CD4-positive, alpha-beta T cell treated with Interferon alpha-2 for 1 hour (primary cell): Measurements from ENCODE around the gene SLC43A2.
"Not testable (repeated sequence)": the region's sequence is repeated elsewhere in the genome, so short reads cannot be mapped to it uniquely, and the experiment has no call there.

Experiments
- DNase-seq, 2 donors: peaks; one replicate each; pipeline ENCODE4 v3.0.0-alpha.2; 2020 to 2022

Gene SLC43A2

DNA sequence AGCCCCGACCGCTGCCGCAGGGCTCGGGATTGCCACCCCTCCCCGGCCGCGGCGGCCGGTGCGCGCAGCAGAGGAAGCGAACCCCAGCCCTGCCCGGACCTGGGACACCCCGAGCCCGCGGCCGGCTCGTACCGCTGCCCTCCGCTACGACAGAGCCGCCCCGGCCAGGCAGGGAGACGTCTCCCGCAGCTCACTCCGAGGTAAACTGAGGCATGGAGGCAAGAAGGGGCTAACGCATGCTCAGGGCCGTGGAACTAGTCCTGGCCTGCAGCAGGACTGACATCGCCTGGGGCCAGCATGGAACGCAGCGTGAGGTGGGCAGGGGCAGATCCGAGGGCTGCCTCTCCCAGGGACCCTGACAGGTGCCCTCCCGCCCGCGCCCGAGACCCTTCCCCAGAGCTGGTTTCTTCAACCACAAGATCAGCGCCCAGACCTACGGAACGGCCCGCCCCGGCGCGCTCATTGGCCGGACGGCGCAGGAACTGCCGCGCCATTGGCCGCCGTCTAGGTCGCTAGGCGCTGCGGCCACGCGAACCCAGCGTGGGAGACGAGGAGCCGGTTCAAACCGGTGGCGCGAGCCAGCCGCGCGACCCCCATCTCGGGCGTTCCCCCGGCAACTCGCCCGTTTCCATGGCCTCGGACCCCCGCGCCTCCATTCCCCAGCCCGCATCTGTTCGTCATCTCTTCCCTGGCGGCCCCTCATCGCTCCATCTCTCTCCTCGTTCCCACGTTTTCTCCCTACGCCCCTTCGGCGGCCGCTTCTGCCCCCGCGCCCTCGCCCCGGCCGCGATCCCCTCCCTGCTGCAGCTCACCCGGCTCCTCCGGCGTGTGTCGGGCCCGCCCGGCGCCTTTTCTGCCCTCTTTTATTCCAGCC is at the start of gene SLC43A2:
SLC43A2 (minus strand) TSS at position 853 of the 874 bp plus-strand sequence. CDS start 960 bp downstream, outside the sequence.
- DNase-seq = peak; percentile 71 to 80

DNA sequence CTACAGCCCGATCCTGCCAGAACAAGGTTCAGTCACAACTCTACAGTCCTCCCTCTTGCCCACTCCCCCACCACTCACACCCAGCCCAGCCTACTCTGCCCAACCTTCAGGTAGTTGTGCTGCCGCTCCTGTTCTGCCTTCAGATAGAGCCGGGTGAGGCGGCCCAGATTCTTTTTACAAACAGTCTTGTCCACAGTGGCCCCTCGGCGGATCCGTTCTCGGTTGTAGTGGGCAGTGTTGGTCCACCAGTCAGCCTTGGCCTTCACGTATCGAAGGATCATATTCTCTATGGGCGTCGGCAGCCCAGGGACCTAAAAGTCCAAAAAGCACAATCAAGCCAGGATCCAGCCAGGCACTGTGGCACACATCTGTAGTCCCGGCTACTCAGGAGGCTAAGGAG is 47.8 kb upstream of the SLC43A2 start:
- no peak for DNase-seq

DNA sequence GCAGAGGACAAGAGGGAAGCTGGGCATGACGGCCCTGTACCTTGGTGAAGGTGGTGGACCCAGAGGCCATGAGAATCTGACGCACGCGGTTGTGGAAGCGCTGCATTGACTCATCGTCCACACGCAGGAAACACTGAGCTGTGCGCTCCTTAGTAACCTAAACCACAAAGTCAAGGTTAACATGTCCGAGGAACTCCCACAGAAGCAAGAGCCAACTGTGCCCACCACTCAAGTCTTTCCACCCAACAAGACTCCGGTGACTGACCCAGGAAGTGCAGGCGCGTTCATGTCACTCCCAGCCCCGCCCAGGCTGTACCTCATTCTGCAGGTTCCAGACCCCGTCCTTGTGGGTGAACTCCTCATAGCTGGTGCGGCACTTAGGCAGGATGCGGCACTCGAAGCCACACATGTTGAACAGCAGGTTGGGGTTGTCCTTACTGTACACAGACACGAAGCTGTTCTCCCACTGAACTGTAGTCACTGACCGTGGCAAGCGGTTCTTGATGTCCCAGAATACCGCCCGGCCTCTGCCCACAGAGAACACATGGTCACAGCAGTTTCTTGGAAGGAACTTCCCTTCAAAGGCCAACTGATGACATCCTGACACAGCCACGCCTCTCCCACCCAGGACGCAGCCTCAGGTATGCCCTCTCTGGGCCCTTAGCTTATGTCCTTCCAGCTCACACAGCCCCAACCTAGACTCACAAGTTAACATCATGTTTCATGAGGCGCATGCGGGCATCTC is 44.6 kb upstream of the SLC43A2 start:
- DNase-seq = peak in 1 of 2 donors; percentile 28

DNA sequence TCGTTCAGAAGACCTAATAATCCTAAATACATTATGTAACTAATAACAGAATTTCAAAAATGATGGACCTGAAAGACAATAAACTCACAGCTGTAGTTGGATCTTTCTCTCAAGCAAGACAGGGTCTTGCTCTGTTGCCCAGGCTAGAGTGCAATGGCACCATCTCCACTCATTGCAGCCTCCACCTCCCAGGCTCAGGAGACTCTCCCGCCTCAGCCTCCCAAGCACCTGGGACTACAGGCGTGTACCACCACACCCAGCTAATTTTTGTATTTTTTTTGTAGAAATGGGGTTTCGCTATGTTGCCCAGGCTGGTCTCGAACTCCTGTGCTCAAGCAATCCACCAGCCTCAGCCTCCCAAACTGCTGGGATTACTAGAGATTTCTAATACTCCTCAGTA is 35.3 kb upstream of the SLC43A2 start:
- DNase-seq = not testable (repeated sequence)

DNA sequence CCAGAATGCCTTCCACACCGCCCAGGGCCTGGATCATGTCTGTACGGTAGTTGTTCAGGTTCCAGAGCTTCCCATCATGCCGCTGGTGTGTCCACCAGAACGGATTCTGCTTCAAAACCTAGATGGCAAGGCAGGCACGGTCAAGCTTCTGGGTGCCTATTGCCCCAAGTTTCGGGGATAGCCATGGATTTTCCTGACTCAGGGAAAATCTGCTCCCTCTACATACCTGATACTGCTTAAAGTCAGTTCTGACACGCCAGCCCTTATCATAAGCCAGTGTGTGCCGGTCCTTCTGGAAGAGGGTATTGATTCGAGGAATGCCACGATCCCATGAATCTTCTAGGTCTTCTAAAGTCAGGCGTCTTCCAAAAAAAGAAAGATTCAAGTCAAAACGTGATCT is 32.4 kb upstream of the SLC43A2 start:
- DNase-seq = no peak

DNA sequence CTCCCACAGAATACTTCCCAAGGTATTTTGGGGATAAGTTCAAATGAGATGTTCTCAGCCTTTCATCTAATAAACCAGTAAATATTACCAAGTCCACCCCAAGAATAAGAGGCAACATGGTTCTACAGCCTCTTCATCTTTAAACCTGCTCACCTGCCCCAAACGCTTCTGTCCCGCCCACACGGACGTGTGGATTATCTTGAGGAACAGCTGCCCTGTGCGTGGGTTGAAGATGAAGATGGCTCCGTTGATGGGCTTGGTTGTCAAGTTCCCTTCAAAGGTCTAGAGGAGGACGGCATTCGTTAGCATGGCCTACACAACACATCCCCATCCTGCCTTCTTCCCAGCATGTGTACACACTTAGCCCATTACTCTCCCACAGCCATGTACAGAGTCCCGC is 29.5 kb upstream of the SLC43A2 start:
- DNase-seq = no peak

DNA sequence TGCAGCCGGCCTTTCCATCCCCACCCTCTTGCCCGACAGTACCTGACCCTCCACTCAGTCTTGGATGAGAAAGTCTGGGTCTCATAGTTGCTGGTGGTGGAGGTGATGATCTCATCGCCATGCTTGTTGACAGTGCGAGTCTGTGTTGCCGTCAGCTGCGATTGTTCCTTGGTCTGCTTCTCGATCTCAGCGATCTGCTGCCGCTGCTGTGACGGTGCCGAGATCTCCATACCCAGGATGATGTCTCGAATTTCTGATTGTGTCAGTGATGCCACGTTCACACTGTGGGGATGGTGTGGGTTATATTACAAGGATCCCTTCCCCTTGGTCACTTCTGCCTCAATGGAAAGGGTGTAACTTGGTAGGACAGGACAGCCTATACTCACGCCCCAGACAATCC is 25.1 kb upstream of the SLC43A2 start:
- DNase-seq = no peak

DNA sequence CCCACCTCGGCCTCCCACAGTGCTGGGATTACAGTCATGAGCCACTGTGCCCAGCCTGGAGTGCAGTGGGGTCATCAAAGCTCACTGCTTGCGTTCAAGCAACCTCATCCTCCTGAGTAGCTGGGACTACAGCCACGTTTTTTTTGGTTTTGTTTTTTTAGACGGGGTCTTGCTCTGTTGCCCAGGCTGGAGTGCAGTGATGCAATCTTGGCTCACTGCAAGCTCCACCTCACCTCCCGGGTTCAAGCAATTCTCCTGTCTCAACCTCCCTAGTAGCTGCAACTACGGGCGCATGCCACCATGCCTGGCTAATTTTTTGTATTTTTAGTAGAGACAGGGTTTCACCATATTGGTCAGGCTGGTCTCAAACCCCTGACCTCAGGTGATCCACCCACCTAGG is 24.2 kb upstream of the SLC43A2 start:
- DNase-seq = not testable (repeated sequence)

DNA sequence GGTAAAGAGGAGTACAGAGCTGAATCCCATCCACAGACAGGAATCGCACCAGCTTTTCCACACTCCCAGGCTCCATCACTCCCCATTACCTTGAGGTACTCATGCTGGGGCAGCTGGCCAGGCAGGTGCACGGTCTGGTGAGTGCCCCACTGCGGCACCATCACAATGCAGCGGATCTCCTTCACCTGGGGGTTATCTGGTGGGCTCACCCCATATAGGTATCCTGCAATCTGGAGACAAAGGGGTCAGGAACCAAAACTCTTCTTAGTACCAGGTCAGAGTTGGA is 22.9 kb upstream of the SLC43A2 start:
- DNase-seq = no peak

DNA sequence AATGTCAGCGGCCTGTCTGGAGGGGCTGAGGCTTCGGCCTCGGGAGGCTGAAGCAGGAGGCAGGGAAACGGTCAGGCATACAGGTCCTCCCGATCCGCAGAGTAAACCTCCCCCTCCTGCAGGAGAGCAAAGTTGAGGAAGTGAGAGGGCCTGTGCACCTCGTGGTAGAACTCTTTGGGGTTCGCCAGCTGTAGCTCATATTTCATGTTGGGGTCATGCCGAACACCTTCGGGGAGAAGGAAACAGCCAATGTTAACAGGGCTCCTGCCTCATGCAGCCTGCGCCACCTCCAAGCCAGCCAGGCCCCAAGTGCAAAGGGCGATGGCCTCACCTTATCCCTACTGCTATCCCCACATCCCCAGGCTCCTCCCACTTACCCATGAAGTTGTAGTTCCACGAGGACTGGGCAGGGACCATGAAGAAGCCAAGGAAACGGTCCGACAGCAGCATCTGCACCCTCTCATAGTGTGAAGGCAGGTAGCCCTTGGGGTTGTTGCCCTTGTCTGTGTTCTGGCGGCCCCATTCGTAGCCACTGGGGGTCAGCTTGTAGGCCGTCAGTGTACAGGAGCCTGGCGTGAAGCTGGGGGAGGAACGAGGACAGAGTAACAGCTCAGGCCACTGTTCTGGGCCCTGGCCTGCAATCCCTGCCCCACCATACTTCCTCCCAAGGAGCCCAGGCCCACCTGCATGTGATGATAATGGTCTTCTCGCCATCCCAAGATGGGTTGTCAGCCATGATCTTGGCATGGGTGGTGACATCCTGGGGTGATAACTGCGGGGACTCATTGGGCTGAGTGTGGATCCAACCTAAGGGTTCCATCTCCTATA is 22.3 kb upstream of the SLC43A2 start:
- no peak for DNase-seq

DNA sequence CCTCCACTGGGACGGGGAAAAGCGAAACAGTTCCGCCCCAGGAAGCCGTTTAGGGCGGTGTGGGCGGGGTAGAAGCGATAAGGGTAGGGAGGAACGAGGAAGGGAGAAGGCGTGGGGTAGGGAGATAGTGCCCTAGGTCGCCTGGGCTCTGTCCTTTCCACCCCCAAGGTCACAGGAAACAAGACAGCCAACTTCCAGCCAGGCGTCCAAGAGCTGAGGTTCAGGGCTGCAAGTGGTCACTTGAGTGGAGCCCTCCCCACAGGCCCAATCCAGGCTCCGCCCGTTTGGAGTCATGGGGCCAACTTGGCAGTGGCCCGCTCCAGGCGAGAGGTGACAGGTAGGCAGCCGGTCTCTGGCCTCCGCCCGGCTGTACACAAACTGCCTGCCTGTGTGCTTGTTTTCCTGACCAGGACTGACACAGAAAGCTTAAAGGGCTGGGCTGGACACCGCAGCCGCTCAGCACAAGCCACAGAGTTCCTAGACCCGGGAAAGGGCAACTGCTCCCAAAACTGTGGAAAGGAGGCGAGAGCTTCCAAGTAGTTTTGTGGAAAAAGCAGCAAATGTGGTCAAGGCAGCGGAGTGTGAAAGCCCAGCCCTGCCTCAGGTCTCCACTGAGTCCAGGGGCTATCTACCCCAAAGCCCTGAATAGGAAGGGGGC is 21.3 kb upstream of the SLC43A2 start, which contains the start of gene RILP:
RILP (minus strand) TSS at position 23 of the 658 bp plus-strand sequence. CDS start 62 bp downstream, outside the sequence.
- no peak for DNase-seq

DNA sequence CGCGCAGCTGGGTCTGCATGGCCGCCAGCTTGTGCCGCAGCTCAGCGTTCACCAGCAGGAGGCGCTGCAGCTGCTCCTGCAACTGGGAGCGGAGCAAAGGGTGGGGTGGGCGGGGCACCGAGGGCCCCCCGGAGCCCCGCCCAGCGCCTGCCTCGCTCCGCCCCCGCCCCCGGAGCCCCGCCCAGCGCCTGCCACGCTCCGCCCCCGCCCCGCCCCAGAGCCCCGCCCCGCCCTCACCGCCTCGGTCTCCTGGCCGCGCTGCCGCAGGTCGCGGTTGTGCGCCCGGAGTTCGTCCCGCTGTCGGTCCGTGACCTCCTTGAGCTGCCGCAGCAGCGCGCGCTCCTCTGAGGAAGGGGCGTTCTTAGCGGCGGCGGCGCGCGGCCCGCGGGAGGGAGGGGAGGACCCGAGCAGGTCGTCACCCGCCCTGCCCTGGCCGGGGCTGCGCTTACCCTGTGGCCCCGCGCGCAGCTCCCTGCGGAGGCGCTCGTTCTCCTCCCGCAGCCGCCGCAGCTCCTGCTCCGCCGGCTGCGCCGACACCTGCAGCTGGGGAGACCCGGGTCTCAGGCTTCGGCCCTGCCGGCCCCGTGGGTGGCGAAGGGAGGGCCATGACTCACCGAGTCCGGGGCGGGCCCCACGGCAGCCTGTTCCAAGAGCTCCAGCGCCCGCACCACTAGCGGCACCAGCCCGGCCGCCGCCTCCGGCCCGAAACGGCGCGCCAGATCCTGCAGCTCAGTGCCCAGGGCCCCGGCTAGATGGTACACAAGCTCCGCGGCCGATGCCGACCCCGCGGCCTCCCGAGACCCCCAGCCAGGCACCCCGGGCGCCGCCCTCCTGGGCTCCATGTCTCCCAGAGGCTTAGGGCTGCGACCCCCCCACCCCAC is 20.6 kb upstream of the SLC43A2 start:
- peak; percentile 94 to 96 for DNase-seq

DNA sequence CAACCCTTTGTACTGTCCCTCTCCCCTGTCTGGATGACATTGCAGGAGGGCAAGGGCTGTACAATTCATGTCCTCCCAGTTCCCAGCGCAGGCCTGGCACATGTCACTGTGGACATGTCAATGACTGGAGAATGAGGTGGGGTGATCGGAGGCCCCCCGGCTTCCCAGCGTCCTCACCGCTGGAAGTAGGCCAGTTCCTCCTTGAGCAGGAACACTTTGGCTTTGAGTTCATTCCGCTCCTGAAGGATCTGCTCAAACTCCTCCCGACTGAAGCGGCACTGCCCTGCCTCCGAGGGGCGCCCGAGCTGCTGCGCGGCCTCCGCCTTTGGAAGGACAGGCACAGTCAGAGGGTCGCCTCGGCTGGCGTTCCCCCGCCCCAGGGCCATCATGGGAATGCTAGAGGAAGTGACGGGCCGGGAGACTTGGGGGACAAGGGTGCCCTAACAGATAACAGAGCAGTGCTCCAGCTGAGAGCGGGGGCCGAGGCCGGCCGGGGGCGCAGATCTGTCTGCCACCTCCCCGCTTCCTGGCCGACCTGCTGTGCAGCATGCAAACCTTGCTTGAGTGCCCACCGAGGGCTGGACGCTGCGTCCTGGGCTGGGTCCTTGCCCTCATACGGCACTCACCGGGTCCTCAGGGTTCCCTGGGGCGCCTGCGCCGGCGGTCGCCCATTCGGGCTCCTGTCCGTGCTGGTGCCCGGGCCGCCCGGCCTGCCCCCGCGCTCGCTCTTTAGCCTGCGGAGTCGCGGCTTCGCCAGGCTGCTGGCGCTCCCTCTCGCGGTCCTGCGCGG is 19.7 kb upstream of the SLC43A2 start:
- DNase-seq = no peak

DNA sequence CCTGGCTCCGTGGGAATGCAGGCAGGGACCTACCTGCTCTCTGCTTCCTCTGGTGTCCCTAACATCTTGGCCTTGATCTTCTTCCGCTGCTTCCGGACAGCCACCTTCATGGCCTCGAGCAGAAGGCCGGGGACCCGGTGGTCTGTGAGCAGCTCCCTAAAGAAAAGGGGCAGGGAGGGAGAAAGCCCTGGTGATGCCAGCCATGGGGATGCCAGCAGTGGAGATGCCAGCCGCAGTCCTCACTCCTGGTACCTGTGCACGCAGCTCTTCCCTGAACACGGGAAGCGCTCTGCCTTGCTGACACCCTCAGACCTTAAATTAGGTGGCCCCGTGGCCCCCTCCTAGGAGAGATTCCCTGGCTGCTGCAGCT is 19.2 kb upstream of the SLC43A2 start:
- no peak for DNase-seq

DNA sequence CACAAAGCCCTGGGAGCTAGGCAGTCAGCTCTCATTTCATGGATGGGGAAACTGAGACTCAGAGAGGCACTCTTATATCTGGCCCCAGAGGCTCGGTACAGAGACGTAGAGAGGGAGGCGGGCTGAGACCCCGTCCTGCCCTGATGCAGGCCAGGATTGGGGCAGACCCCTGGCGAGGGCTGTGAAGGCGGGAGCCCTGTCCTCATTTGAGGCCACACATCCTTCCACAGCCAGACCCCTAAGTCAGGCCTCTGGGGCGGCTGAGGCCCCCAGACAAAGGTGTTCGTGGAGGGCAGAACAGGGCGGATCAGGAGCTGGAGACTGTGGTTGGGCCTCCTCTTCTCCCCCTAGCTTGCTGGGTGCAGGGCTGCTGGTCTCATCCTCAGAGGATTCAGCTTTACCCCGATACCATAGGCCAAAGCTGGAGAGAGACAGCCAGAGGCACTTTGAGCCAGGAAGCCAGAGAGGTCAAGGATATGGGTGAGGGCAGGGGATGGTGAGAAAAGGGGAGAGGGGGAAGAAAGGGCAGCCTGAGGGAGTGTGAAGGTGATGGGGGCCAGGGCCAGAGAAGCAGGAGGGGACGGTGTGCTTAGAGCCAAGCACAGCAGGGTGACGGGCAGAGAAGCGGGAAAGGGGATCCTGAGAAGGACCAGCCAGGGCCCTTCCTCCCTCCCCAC is 17.7 kb upstream of the SLC43A2 start:
- no peak for DNase-seq

DNA sequence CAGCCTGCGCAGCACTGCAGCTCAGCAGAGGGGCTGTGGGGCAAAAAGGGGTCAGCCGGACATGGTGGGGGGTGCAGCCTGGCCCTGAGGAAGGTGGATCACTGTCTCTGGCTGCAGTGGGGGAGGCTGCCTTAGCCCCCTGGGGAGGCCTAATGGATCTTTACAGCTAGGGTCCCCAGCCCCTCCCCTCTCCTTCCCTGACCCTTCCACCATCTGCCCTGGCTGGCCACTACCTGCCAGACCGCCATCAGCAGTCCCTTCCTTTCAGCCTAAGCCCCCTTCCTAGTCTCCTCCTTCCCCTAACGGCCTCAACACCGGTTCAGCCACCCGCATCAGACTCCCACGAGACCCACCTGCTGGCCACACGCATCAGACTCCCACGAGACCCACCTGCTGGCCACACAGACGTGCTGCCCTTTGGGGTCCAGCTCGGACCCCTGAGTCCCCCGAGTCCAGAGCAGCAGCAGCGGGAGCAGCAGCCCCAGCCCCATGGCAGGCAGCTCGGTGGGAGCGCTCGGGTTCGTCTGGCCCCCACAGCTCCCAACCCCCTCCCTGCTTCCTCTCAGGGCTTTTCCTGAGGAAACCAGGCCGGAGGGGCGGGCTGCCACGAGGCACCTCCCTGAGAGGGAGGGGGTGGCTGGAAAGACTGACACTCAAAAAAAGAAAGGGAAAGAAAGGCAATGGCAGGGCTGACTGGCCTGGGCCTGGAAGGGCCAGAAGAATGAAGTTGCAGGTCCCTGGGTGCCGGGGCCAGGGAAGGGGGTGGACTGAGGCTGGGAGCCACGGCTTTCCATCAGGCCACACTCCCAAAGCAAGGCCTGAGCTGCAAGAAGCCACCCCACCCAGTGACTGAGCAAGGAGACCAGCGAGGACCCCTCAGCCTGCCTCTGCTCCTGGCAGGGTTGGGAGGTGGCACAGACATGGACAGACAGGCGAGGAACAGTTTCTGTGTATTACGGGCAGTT is 16.9 kb upstream of the SLC43A2 start, which contains the start of gene SCARF1:
SCARF1 (minus strand) TSS at position 526 of the 965 bp plus-strand sequence; CDS start at position 491, 35 bp downstream.
- DNase-seq = no peak

DNA sequence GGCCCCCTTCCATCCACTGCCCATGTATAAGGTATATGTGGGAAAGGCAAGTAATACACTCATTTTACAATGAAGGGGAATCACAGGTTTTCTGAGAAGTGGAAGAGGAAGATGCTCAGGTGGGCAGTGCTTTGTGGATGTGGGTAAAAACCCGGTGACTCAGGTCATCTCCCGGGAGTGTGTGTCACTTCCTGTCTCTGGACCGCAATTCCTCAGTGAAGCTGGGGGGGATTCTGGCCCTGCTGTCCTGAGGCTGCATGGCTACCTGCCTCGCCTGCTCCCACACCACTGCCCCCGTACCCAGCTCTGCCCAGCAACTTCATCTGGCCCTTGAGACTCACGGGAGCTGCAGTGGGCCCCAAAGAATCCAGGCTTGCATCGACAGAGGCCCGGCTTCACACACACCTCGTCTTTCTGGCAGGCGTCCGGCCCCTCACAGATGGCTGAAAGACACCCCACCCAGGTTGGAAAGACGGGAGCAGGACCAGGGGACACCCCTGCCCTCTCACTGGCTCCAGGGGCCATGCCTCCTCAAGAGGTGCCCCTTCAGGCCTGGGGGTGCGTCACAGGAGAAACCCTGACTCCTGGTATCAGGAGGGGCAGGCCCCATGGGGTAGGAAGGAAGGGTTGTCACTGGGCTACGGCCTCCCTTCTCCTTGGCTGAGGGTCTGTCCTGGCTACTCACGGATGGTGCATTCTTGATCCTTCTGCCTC is 16.0 kb upstream of the SLC43A2 start:
- peak; percentile 42 to 67 for DNase-seq

DNA sequence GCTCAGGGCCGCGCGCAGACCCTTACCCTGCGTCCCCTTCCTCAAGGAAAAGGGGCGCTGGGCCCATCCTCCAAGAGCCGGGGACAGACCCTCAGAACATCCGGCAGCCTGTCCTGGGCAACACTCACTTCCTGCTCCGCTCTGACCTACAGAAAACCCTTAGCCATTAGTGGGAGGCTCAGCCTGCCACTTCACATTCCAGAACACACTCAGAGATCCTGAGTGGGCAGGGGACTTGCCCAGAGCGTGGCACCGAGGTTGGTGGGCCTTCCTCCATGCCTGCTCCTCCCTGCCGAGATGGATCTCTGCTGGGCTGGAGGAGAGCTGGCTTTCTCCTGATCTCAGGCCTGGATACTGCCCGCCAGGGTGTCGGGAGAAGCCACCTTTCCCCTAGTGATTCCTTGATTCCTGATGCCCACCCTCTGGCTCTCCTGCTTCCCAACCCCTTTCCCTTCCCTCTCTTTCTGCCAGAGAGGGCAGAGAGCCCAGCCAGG is 15.4 kb upstream of the SLC43A2 start:
- peak in 1 of 2 donors; percentile 5 for DNase-seq
